HG02884 (cell line): ENCODE data around the gene ENTPD7.
"Not testable (repeated sequence)": the region's sequence is repeated elsewhere in the genome, so short reads cannot be mapped to it uniquely, and the experiment has no call there.

Experiments
- ATAC-seq: cut with Tn5 transposase; IDR thresholded peaks from one replicate; pipeline ENCODE4 v1.9.1; 2021; ENCODE audit warnings: mild to moderate bottlenecking, moderate library complexity; ENCODE audit not compliant: unreplicated experiment

ENTPD7 gene

DNA sequence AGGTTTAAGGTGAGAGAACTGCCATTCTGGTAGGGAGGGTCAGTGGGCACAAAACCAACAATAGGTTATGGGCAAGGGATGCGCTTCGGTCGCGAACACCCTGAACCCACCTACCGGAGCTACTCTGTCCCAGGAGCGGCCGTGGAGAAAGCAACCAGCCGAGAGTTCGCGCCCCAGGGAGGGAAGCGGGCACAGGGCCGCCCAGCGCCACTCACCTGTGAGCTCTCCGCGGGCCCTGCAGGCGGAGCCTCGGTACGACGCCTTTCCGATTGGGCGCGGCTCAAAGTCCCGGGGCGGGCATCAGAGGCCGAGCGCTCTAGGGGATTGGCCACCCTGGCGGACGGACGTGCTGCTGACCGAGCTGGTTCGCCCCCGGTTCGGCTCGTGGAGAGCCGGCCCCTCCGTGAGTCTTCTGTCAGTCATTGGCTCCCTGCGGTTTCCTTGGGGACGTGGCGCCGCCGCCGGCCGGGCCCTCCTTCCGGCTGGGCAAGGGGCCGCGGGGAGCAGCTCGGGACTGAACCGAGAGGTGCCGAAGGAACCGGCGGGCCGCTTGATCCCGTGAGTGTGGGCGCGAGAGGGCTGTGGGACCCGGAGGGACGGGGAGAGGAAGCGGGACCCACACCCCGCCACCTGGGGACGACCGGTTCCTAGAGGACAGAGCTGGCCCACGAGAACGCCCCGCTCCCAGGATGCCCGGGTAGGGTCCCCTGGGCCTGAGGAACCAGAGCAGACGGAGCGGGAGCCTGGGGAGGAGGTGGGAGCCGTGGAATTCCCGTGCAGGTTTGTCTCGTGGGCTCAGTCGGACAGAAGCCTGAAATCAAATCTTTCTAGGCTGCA, at the start of gene ENTPD7:
TSS of gene ENTPD7 (plus strand) at position 479 of the 837 bp plus-strand sequence. CDS start 448 bp downstream, outside the sequence.
- ATAC-seq: peak; percentile 99

DNA sequence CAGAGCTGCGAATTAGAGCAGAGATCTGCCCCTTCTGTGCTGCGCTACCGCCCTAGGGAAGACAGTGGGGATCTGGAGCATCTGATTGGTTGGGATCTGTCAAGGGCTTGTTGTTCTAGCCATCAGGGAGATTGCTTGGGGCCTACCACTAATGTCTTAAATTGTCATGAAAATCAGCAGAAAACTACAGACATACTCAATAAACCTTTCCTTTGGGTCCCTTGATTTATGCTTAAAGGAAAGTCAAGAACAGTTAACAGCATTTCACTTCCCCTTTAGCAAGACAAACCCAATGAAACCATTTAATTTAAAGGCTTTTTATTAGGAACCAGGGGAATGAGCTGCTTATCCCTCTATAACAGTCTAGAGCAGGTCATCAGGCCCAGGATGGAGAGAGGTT, 49.1 kb upstream of the ENTPD7 start:
- ATAC-seq: no peak

DNA sequence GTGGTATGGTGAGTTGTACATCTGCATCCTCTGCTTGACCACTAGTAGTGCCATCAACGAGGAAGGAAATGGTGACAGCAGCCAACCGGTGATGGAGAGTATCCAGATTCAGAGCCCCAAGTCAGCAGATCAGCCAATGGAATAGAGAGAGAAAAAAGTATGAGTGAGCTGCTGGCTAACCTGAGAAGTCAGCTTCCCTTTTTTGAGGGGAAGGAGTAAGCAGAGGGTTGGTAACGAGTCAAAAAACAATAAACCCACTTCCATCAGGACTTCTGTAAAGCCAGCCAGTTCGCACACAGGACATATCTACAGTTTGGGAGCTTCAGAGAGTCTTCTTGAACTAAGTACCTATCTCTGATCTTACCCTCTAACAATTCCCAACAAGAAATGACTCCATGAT, 48.0 kb upstream of the ENTPD7 start:
- ATAC-seq: no peak

DNA sequence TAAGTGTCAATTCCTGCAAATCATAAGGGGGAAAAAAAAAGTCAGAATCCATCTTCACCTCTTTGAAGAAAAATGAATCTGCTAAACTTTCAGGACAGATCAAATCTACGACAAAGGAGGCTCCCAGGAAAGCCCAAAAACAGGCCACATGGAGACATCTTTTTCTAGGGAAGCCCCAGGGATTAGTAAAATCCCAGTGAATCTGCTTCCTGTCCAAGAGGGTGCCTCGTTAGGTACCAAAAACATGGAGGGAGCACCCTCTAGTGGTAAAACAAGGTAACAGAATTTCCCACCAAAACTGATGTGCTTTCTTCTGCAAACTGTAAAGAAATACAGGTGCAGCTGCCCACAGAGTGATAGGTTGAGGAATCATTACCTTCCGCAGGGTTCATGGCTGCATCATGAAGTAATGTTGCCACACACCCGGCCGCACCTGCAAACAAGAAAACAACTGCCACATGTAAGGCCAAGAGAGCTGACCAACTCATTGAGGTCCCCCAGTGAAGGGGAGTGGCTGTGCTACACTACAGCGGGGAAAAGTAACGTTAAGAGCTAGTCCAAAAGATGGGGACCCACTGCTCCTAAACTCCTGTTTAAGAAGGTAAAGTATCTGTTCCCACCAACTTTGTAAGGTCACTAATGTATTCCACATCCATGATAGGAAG, 47.0 kb upstream of the ENTPD7 start:
- ATAC-seq: no peak

DNA sequence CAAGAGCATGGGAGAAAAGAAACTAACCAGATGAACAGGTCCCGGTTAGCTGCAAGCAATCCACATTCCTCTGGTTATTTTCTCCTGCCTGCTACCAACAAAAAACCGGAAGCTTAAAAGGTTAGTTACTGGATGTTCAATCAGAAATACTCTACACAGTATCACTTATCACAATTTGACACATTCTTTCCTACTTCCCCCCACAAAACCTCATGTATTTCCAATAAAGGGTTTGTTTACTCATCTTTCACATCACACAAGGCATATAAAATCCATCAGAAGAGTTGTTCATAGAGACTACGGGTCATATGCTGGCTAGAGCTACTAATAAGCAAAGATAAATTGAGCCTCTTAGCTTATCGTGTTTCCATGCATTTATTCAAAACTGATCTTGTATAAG, 43.9 kb upstream of the ENTPD7 start:
- no peak for ATAC-seq

GRCh38 chr10:99617696-99618095, 41.6 kb upstream of the ENTPD7 start:
- ATAC-seq: no peak

DNA sequence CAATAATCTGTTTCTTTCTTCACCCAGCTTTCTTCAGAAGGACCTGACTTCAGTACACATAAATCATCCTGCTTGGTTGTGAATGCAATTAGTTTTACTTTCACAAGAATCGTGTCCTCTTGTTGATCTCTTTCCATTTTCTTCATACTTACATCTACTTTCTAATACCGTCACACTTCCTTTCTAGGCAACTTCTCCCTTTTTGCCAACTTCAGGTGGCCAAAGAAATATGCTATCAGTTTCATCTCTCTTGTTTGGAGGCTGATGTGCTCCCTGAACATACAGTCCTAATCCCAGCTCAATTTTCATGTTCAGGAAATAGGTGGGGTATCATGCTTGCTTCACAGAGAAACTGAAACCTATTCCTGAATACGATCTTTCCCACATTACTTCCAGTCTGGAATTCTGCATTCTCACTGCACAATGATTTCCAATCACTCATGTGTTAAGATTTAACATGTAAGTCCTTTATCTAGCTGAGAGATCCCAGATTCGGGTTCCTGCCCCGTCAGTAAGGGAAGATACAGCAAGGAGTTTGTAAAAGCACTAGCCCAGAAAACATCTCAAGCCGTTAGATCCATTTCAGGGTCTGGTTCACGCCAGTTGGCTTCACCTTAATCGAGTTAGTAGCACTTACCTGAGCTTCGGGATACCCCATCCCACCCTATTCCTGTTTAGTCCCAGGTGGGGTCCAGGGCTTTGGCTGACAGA, 40.1 kb upstream of the ENTPD7 start:
- no peak for ATAC-seq

- ATAC-seq: peak; percentile 77
Observed at GRCh38 chr10:99619851-99620710, 39.2 kb upstream of the ENTPD7 start, which contains the start of gene SLC25A28. Gene SLC25A28 (minus strand): TSS chr10:99620439. CDS start chr10:99620335, 104 bp downstream.

- peak; percentile 82 for ATAC-seq
Observed at GRCh38 chr10:99620711-99621453, 38.4 kb upstream of the ENTPD7 start.

- no peak for ATAC-seq
Observed at GRCh38 chr10:99621454-99622251, 37.7 kb upstream of the ENTPD7 start.

GRCh38 chr10:99623919-99624318, 35.4 kb upstream of the ENTPD7 start:
- no peak for ATAC-seq

GRCh38 chr10:99625124-99625523, 34.2 kb upstream of the ENTPD7 start:
- not testable (repeated sequence) for ATAC-seq

DNA sequence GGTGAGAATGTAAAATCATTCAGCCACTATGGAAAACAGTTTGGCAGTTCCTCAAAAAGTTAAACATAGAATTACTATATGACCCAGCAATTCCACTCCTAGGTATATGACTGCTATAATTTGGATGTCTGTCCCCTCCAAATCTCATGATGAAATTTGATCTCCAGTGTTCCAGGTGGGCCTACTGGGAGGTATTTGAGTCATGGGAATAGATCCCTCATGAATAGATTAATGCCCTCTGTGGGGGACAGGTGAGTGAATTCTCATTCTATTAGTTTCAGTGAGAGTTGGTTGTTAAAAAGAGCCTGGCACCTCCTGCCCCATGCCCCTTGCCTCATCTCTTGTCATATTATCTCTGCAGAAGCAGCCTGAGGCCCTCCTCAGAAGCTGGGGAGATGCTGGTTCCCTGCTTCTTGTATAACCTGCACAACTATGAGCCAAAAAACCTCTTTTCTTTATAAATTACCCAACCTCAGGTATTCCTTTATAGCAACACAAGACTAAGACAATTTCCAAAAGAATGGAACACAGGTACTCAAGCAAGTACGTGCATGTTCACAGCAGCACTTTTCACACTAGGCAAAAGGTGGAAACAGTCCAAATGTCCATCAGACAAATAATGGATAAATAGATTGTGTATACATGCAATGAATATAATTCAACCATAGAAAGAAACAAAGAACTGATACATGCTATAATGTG, 30.2 kb upstream of the ENTPD7 start:
- ATAC-seq: peak; percentile 14

DNA sequence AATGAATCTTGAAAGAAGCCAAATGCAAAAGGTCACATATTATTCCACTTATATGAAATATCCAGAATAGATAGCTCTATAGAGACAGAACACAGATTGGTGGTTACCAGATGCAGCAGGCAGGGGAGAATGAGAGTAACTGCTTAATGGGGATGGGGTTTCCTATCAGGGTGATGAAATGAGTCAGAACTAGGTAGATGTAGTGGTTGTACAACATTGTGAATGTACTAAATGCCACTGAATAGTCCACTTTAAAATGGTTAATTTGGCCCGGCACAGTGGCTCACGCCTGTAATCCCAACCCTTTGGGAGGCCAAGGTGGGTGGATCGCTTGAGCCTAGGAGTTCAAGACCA, 29.7 kb upstream of the ENTPD7 start:
- peak; percentile 73 for ATAC-seq

GRCh38 chr10:99630433-99630832, 28.9 kb upstream of the ENTPD7 start:
- no peak for ATAC-seq

- ATAC-seq: no peak
Observed at GRCh38 chr10:99630991-99631390, 28.3 kb upstream of the ENTPD7 start.

- no peak for ATAC-seq
Observed at GRCh38 chr10:99631496-99631895, 27.8 kb upstream of the ENTPD7 start.

GRCh38 chr10:99633832-99634231, 25.5 kb upstream of the ENTPD7 start:
- ATAC-seq: no peak
